Vagina (tissue), 2 donors: ENCODE data around the gene LMTK3.

Experiments
- POLR2A ChIP-seq, 2 donors: fragments of 450-650 bp; IDR thresholded peaks; one replicate each; pipeline ENCODE4 v1.6.1; 2017; ENCODE audit warnings: antibody characterized with exemption in 2 of 2, mild to moderate bottlenecking in 2 of 2, moderate library complexity in 2 of 2
- TF ChIP-seq, protein P1 (sequence below), 3 experiments: fragments of 450-650 bp in 2 of 3; fragments of 200-600 bp in 1 of 3; sonication (generic) in 1 of 3; IDR thresholded peaks; one replicate each; pipeline ENCODE4 v1.5.1; 2017 to 2019; ENCODE audit warnings: antibody characterized with exemption in 3 of 3, mild to moderate bottlenecking in 2 of 3, moderate library complexity in 2 of 3

DNA sequence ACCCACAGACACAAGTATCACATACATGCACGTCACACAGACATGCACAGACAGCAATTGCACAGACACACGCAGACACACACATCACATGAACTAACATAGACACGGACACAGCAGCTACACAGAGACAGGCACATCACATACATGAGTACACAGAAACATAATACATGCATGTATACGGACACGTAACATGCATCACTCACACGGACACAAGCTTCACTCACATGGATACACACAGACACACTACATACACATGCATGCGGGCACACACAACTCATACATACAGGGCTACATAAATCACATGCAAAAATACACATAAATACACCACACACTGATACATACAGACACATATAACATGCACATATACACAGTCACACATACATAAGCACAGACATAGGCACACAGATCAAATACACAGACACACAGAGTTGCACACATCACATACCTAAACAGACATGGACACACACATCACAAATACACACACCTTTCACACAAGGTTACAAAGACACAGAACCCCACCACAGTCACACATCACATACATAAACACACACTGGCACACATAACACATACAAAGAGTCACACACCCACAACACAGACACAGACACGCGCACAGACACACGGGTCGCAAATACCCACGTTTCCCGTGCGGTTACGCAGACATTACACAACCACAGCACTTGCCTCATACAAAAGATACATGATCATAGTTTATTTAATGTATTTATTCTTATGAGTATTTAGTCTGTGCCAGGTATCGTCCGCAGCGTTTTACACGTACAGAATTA lies 1.1 kb upstream of the LMTK3 start:
- TF ChIP-seq, protein P1, sequence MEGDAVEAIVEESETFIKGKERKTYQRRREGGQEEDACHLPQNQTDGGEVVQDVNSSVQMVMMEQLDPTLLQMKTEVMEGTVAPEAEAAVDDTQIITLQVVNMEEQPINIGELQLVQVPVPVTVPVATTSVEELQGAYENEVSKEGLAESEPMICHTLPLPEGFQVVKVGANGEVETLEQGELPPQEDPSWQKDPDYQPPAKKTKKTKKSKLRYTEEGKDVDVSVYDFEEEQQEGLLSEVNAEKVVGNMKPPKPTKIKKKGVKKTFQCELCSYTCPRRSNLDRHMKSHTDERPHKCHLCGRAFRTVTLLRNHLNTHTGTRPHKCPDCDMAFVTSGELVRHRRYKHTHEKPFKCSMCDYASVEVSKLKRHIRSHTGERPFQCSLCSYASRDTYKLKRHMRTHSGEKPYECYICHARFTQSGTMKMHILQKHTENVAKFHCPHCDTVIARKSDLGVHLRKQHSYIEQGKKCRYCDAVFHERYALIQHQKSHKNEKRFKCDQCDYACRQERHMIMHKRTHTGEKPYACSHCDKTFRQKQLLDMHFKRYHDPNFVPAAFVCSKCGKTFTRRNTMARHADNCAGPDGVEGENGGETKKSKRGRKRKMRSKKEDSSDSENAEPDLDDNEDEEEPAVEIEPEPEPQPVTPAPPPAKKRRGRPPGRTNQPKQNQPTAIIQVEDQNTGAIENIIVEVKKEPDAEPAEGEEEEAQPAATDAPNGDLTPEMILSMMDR (IDR thresholded peaks at IDR 0.05), result no peak
- TF ChIP-seq POLR2A (IDR thresholded peaks at IDR 0.05), result no peak
